WTC11 (cell line): ENCODE results near the gene TBC1D1. TPM values are rescaled to one million over a fixed set of nuclear protein-coding genes. Genes with fewer than 3 reads are reported as not detected.

Experiments
- ATAC-seq: fragments of 200-7000 bp; cut with Tn5 transposase; 2 replicates; pipeline ENCODE4 v1.10.0; 2021; ENCODE audit warnings: mild to moderate bottlenecking, moderate library complexity
- CTCF ChIA-PET: fragments of 300-600 bp; sonication (Branson Sonifier 250); formaldehyde crosslinking; loops from one replicate; lab custom pipeline; 2021; ENCODE audit warnings: antibody characterized with exemption; lab: Charles Lee
- POLR2A ChIA-PET: fragments of 350-600 bp; sonication (Branson Sonifier 250); formaldehyde crosslinking; loops from one replicate; lab custom pipeline; 2021; ENCODE audit warnings: antibody characterized with exemption; lab: Charles Lee
- DNase-seq: peaks from one replicate; pipeline ENCODE4 v3.0.0; 2021; ENCODE audit warnings: low spot score
- H3K27ac Mint-ChIP-seq: 2 replicates; pipeline ENCODE4 v1.8.0; 2021; ENCODE audit warnings: mixed read lengths
- H3K27me3 Mint-ChIP-seq: 2 replicates; pipeline ENCODE4 v1.8.0; 2021; ENCODE audit warnings: low read depth, mild to moderate bottlenecking, moderate library complexity, mixed read lengths
- H3K36me3 Mint-ChIP-seq: 2 replicates; pipeline ENCODE4 v1.8.0; 2021; ENCODE audit warnings: mixed read lengths
- H3K4me1 Mint-ChIP-seq: 2 replicates; pipeline ENCODE4 v1.8.0; 2022; ENCODE audit warnings: mixed read lengths
- H3K4me3 Mint-ChIP-seq: 2 replicates; pipeline ENCODE4 v1.8.0; 2021; ENCODE audit warnings: mild to moderate bottlenecking, moderate library complexity, mixed read lengths
- H3K9me3 Mint-ChIP-seq: 2 replicates; pipeline ENCODE4 v1.8.0; 2021; ENCODE audit warnings: mixed read lengths
- ARID4B ChIP-seq: sonication (generic); formaldehyde crosslinking; IDR thresholded peaks from 2 replicates; pipeline ENCODE4 v1.8.0; 2023; ENCODE audit warnings: missing genetic modification reagents, mild to moderate bottlenecking, borderline replicate concordance
- CBFB ChIP-seq: sonication (generic); formaldehyde crosslinking; IDR thresholded peaks from 2 replicates; pipeline ENCODE4 v1.8.1; 2022; ENCODE audit warnings: mild to moderate bottlenecking, low read depth, missing genetic modification reagents
- EMX1 ChIP-seq: fragments of 250-450 bp; sonication (Bioruptor Pico); IDR thresholded peaks from 2 replicates; pipeline ENCODE4 v1.8.0; 2021; ENCODE audit warnings: mild to moderate bottlenecking
- GABPB1 ChIP-seq: sonication (generic); formaldehyde crosslinking; IDR thresholded peaks from 2 replicates; pipeline ENCODE4 v1.8.1; 2023; ENCODE audit warnings: mild to moderate bottlenecking, missing genetic modification reagents
- JAZF1 ChIP-seq: fragments of 250-450 bp; sonication (Bioruptor Pico); IDR thresholded peaks from 2 replicates; pipeline ENCODE4 v1.9.0; 2021; ENCODE audit warnings: moderate library complexity, mild to moderate bottlenecking, inconsistent platforms
- NFATC4 ChIP-seq: fragments of 250-450 bp; sonication (Bioruptor Pico); IDR thresholded peaks from 2 replicates; pipeline ENCODE4 v1.9.0; 2021; ENCODE audit warnings: mild to moderate bottlenecking
- NFYB ChIP-seq: sonication (generic); formaldehyde crosslinking; conservative IDR thresholded peaks from 2 replicates; pipeline ENCODE4 v1.8.0; 2022; ENCODE audit warnings: low read depth, missing genetic modification reagents
- NR3C1 ChIP-seq: sonication (generic); formaldehyde crosslinking; conservative IDR thresholded peaks from 2 replicates; pipeline ENCODE4 v1.8.1; 2023; ENCODE audit warnings: low read depth, mild to moderate bottlenecking, missing genetic modification reagents
- OVOL2 ChIP-seq: fragments of 250-450 bp; sonication (Bioruptor Pico); IDR thresholded peaks from 2 replicates; pipeline ENCODE4 v1.9.0; 2021; ENCODE audit warnings: mild to moderate bottlenecking, borderline replicate concordance
- SMAD3 ChIP-seq: sonication (generic); formaldehyde crosslinking; IDR thresholded peaks from 2 replicates; pipeline ENCODE4 v1.8.0; 2022; ENCODE audit warnings: missing genetic modification reagents, mild to moderate bottlenecking, borderline replicate concordance
- SMAD4 ChIP-seq: sonication (generic); formaldehyde crosslinking; IDR thresholded peaks from 2 replicates; pipeline ENCODE4 v1.8.0; 2022; ENCODE audit warnings: mild to moderate bottlenecking, missing genetic modification reagents
- SOX15 ChIP-seq: fragments of 250-450 bp; sonication (Bioruptor Pico); IDR thresholded peaks from 2 replicates; pipeline ENCODE4 v1.9.0; 2021; ENCODE audit warnings: mild to moderate bottlenecking
- STAT6 ChIP-seq: sonication (generic); formaldehyde crosslinking; conservative IDR thresholded peaks from 2 replicates; pipeline ENCODE4 v1.8.1; 2023; ENCODE audit warnings: mild to moderate bottlenecking, low read depth, missing genetic modification reagents, moderate library complexity
- USF1 ChIP-seq: sonication (generic); formaldehyde crosslinking; IDR thresholded peaks from 2 replicates; pipeline ENCODE4 v1.8.0; 2022; ENCODE audit warnings: mild to moderate bottlenecking, missing genetic modification reagents
- ZNF219 ChIP-seq: sonication (generic); formaldehyde crosslinking; IDR thresholded peaks from 2 replicates; pipeline ENCODE4 v1.8.0; 2023; ENCODE audit warnings: missing genetic modification reagents, mild to moderate bottlenecking, borderline replicate concordance
- ZNF671 ChIP-seq: fragments of 250-450 bp; sonication (Bioruptor Pico); IDR thresholded peaks from 2 replicates; pipeline ENCODE4 v1.8.0; 2021; ENCODE audit warnings: mild to moderate bottlenecking
- total RNA-seq: library from RNA; stranded (reverse); gene quantifications from 3 replicates; pipeline ENCODE4 v1.2.3, GENCODE V29; 2021
- TF ChIP-seq, protein P1 (sequence below): sonication (generic); formaldehyde crosslinking; IDR thresholded peaks from 2 replicates; pipeline ENCODE4 v1.8.0; 2022; ENCODE audit warnings: mild to moderate bottlenecking, missing genetic modification reagents
- TF ChIP-seq, protein P2 (sequence below): sonication (generic); formaldehyde crosslinking; IDR thresholded peaks from 2 replicates; pipeline ENCODE4 v1.8.1; 2023; ENCODE audit warnings: mild to moderate bottlenecking, missing genetic modification reagents, moderate library complexity
- TF ChIP-seq, protein P3 (sequence below): fragments of 250-450 bp; sonication (Bioruptor Pico); IDR thresholded peaks from 2 replicates; pipeline ENCODE4 v2.1.2; 2022; ENCODE audit warnings: mild to moderate bottlenecking, moderate library complexity
- TF ChIP-seq, protein P4 (sequence below): sonication (generic); formaldehyde crosslinking; IDR thresholded peaks from 2 replicates; pipeline ENCODE4 v1.8.1; 2023; ENCODE audit warnings: mild to moderate bottlenecking, missing genetic modification reagents

Gene TBC1D1
- total RNA-seq, 1 experiment from 2014 or later: 134 TPM

DNA sequence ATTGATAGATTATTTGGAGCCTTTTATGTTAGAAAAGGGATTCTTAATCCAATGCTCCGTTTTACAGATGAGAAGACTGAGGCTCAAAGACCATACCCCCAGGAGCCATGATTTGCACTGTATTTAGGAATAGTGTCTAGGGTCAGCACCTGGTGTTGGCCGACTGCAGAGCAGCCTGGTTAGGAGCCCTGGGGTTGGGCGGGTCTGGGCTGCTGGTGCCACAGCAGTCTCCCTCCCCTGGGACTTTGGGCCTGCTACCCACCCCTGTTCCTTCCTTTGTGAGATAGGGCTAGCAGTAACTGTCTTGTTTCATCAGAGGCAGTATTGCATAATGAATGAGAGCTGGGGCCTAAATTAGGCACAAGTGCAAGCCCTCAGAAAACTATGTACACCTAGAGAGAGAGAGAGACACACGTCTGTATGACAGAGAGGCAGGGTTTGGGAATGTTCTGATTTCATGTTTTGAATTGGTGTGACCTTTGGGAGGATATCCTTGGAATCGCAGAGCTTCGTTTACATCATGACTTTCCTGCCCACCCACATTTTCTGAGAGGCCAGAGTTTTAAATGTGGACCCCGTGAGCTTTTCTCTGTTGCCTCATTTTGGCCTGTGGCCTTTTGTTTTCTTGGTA is 181.0 kb downstream of the TBC1D1 start:
- H3K4me3 Mint-ChIP-seq: no peak overlapping the region
- peak; percentile 31 for ATAC-seq
- H3K9me3 Mint-ChIP-seq: no peaks in the 10 kb centered on the region
- no peak for DNase-seq
- H3K27ac Mint-ChIP-seq: no peak overlapping the region; the same call in 1 of the 2 replicates
- H3K36me3 Mint-ChIP-seq: peaks cover 12% of the 10 kb centered on the region
- ChIA-PET CTCF (interaction anchor here (0.5 to 4.8 kb wide), 4 partner anchors 13 to 532 kb away, joined by 3 to 47 read pairs (median 4); no protein-coding TSS in a partner anchor), POLR2A (no interaction called here)
- TF ChIP-seq SMAD3 (CRISPR knock-in tag) (no peak), GABPB1 (CRISPR knock-in tag) (peak; percentile 87)
- no peaks in the 10 kb centered on the region for H3K27me3 Mint-ChIP-seq
- H3K4me1 Mint-ChIP-seq: peaks cover 24% of the 10 kb centered on the region

- CTCF ChIA-PET: interaction anchor here (0.5 to 4.8 kb wide), 3 partner anchors 13 to 531 kb away, joined by 3 to 47 read pairs (median 3); no protein-coding TSS in a partner anchor
- Mint-ChIP-seq H3K4me1 (peaks cover 24% of the 10 kb centered on the region), H3K27ac (no peak overlapping the region), H3K36me3 (peaks cover 14% of the 10 kb centered on the region), H3K27me3 (no peaks in the 10 kb centered on the region), H3K9me3 (no peaks in the 10 kb centered on the region), H3K4me3 (no peak overlapping the region)
- POLR2A ChIA-PET: no interaction called here
- ATAC-seq (no peak), DNase-seq (no peak)
- TF ChIP-seq ZNF671 (CRISPR knock-in tag) (no peak), NFATC4 (CRISPR knock-in tag) (no peak), NFYB (no peak), ARID4B (CRISPR knock-in tag) (no peak), OVOL2 (no peak), NR3C1 (CRISPR knock-in tag) (no peak), JAZF1 (no peak), SMAD4 (CRISPR knock-in tag) (no peak), SOX15 (CRISPR knock-in tag) (no peak), STAT6 (no peak), ZNF219 (CRISPR knock-in tag) (no peak), USF1 (CRISPR knock-in tag) (no peak), EMX1 (CRISPR knock-in tag) (no peak), CBFB (no peak)
- TF ChIP-seq, protein P1, sequence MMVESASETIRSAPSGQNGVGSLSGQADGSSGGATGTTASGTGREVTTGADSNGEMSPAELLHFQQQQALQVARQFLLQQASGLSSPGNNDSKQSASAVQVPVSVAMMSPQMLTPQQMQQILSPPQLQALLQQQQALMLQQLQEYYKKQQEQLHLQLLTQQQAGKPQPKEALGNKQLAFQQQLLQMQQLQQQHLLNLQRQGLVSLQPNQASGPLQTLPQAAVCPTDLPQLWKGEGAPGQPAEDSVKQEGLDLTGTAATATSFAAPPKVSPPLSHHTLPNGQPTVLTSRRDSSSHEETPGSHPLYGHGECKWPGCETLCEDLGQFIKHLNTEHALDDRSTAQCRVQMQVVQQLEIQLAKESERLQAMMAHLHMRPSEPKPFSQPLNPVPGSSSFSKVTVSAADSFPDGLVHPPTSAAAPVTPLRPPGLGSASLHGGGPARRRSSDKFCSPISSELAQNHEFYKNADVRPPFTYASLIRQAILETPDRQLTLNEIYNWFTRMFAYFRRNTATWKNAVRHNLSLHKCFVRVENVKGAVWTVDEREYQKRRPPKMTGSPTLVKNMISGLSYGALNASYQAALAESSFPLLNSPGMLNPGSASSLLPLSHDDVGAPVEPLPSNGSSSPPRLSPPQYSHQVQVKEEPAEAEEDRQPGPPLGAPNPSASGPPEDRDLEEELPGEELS (CRISPR knock-in tag): no peak
- TF ChIP-seq, protein P2, sequence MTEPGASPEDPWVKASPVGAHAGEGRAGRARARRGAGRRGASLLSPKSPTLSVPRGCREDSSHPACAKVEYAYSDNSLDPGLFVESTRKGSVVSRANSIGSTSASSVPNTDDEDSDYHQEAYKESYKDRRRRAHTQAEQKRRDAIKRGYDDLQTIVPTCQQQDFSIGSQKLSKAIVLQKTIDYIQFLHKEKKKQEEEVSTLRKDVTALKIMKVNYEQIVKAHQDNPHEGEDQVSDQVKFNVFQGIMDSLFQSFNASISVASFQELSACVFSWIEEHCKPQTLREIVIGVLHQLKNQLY: no peak
- TF ChIP-seq, protein P3, sequence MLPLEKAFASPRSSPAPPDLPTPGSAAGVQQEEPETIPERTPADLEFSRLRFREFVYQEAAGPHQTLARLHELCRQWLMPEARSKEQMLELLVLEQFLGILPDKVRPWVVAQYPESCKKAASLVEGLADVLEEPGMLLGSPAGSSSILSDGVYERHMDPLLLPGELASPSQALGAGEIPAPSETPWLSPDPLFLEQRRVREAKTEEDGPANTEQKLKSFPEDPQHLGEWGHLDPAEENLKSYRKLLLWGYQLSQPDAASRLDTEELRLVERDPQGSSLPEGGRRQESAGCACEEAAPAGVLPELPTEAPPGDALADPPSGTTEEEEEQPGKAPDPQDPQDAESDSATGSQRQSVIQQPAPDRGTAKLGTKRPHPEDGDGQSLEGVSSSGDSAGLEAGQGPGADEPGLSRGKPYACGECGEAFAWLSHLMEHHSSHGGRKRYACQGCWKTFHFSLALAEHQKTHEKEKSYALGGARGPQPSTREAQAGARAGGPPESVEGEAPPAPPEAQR (CRISPR knock-in tag): no peak
- TF ChIP-seq, protein P4, sequence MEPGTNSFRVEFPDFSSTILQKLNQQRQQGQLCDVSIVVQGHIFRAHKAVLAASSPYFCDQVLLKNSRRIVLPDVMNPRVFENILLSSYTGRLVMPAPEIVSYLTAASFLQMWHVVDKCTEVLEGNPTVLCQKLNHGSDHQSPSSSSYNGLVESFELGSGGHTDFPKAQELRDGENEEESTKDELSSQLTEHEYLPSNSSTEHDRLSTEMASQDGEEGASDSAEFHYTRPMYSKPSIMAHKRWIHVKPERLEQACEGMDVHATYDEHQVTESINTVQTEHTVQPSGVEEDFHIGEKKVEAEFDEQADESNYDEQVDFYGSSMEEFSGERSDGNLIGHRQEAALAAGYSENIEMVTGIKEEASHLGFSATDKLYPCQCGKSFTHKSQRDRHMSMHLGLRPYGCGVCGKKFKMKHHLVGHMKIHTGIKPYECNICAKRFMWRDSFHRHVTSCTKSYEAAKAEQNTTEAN: no peak
These were observed 181.7 kb downstream of the TBC1D1 start for GRCh38 chr4:38072578-38072977.
